Rectal smooth muscle tissue (tissue), 1 donor: ENCODE data around the gene PHETA1.

Experiments
- H3K27ac ChIP-seq: one replicate; pipeline ENCODE4 v1.7.0; 2013; ENCODE audit warnings: low read depth, low read length, inconsistent platforms
- H3K27me3 ChIP-seq: one replicate; pipeline ENCODE4 v1.7.0; 2013; ENCODE audit warnings: low read length; ENCODE audit not compliant: control insufficient read depth, insufficient read depth
- H3K36me3 ChIP-seq: one replicate; pipeline ENCODE4 v1.7.0; 2013; ENCODE audit warnings: low read length; ENCODE audit not compliant: control insufficient read depth, insufficient read depth
- H3K4me1 ChIP-seq: one replicate; pipeline ENCODE4 v1.7.0; 2013; ENCODE audit warnings: low read length; ENCODE audit not compliant: control insufficient read depth, insufficient read depth
- H3K4me3 ChIP-seq: one replicate; pipeline ENCODE4 v1.7.0; 2013; ENCODE audit warnings: low read length
- H3K9ac ChIP-seq: one replicate; pipeline ENCODE4 v1.7.0; 2013; ENCODE audit warnings: low read length

The PHETA1 gene

GRCh38 chr12:111368788-111369495, at the start of gene PHETA1:
PHETA1 (minus strand) TSS chr12:111369095; CDS start chr12:111363427, 5,668 bp downstream.
- Histone ChIP-seq H3K27me3 (no peaks in the 10 kb centered on the region), H3K36me3 (peaks cover 6% of the 10 kb centered on the region), H3K4me3 (peak within 1 kb of the TSS; percentile 98), H3K9ac (peak within 1 kb of the TSS; percentile 73), H3K4me1 (peaks cover 3% of the 10 kb centered on the region), H3K27ac (peak within 1 kb of the TSS; percentile 41)

- no peak overlapping the region for H3K9ac ChIP-seq
- H3K4me3 ChIP-seq, result no peak overlapping the region
- H3K36me3 ChIP-seq, result peaks cover 11% of the 10 kb centered on the region
- no peaks in the 10 kb centered on the region for H3K27me3 ChIP-seq
- H3K27ac ChIP-seq, result no peak overlapping the region
- H3K4me1 ChIP-seq, result no peaks in the 10 kb centered on the region
Measured at GRCh38 chr12:111418594-111418880, 49.6 kb upstream of the PHETA1 start.

- H3K27ac ChIP-seq, result no peak overlapping the region
- peaks cover 11% of the 10 kb centered on the region for H3K36me3 ChIP-seq
Measured at GRCh38 chr12:111417784-111418593, 49.1 kb upstream of the PHETA1 start.

GRCh38 chr12:111417290-111417689, 48.4 kb upstream of the PHETA1 start:
- Histone ChIP-seq H3K4me3 (no peak overlapping the region), H3K36me3 (peaks cover 11% of the 10 kb centered on the region), H3K9ac (no peak overlapping the region), H3K27ac (no peak overlapping the region), H3K4me1 (no peaks in the 10 kb centered on the region), H3K27me3 (no peaks in the 10 kb centered on the region)

More at GRCh38 chr12:111417784-111418593, 49.1 kb upstream of the PHETA1 start:
- Histone ChIP-seq H3K4me3 (no peak overlapping the region), H3K27me3 (no peaks in the 10 kb centered on the region), H3K9ac (no peak overlapping the region), H3K4me1 (no peaks in the 10 kb centered on the region)

GRCh38 chr12:111414711-111415252, 45.9 kb upstream of the PHETA1 start:
- Histone ChIP-seq H3K36me3 (peaks cover 4% of the 10 kb centered on the region), H3K9ac (no peak overlapping the region), H3K27ac (no peak overlapping the region), H3K4me3 (no peak overlapping the region), H3K4me1 (peaks cover 2% of the 10 kb centered on the region), H3K27me3 (no peaks in the 10 kb centered on the region)

GRCh38 chr12:111413442-111414086, 44.7 kb upstream of the PHETA1 start:
- Histone ChIP-seq H3K4me1 (peaks cover 2% of the 10 kb centered on the region), H3K4me3 (no peak overlapping the region), H3K36me3 (no peaks in the 10 kb centered on the region), H3K27ac (no peak overlapping the region), H3K9ac (no peak overlapping the region), H3K27me3 (no peaks in the 10 kb centered on the region)

GRCh38 chr12:111412830-111413441, 44.0 kb upstream of the PHETA1 start:
- H3K4me3 ChIP-seq, result no peak overlapping the region
- no peak overlapping the region for H3K27ac ChIP-seq
- no peaks in the 10 kb centered on the region for H3K27me3 ChIP-seq
- H3K9ac ChIP-seq, result no peak overlapping the region
- peaks cover 2% of the 10 kb centered on the region for H3K4me1 ChIP-seq
- H3K36me3 ChIP-seq, result no peaks in the 10 kb centered on the region

GRCh38 chr12:111412007-111412829, 43.3 kb upstream of the PHETA1 start:
- no peak overlapping the region for H3K9ac ChIP-seq
- H3K36me3 ChIP-seq, result no peaks in the 10 kb centered on the region

GRCh38 chr12:111411185-111411764, 42.4 kb upstream of the PHETA1 start:
- H3K27me3 ChIP-seq, result no peaks in the 10 kb centered on the region
- H3K4me1 ChIP-seq, result peaks cover 2% of the 10 kb centered on the region
- H3K4me3 ChIP-seq, result no peak overlapping the region
- H3K36me3 ChIP-seq, result no peaks in the 10 kb centered on the region
- H3K27ac ChIP-seq, result no peak overlapping the region
- no peak overlapping the region for H3K9ac ChIP-seq

More at GRCh38 chr12:111412007-111412829, 43.3 kb upstream of the PHETA1 start:
- H3K4me1 ChIP-seq, result peaks cover 2% of the 10 kb centered on the region
- H3K27ac ChIP-seq, result peak overlapping the region; percentile 41
- H3K27me3 ChIP-seq, result no peaks in the 10 kb centered on the region
- no peak overlapping the region for H3K4me3 ChIP-seq

GRCh38 chr12:111410431-111411184, 41.7 kb upstream of the PHETA1 start:
- peak overlapping the region; percentile 58 for H3K27ac ChIP-seq
- H3K36me3 ChIP-seq, result no peaks in the 10 kb centered on the region
- H3K4me1 ChIP-seq, result peaks cover 2% of the 10 kb centered on the region
- no peaks in the 10 kb centered on the region for H3K27me3 ChIP-seq
- H3K4me3 ChIP-seq, result no peak overlapping the region
- no peak overlapping the region for H3K9ac ChIP-seq
